HepG2 (cell line): ENCODE results near the gene AGAP3. TPM values are rescaled to one million over a fixed set of nuclear protein-coding genes. Genes with fewer than 3 reads are reported as not detected.

Experiments
- ARNT2 ChIP-seq: sonication (generic); formaldehyde crosslinking; IDR thresholded peaks from 2 replicates; pipeline ENCODE4 v1.8.0; 2022; ENCODE audit warnings: mild to moderate bottlenecking, low read depth, missing genetic modification reagents, moderate library complexity
- HHEX ChIP-seq: IDR thresholded peaks from 2 replicates; pipeline ENCODE4 v1.6.1; 2016; ENCODE audit warnings: control low read depth
- JDP2 ChIP-seq: sonication (generic); formaldehyde crosslinking; IDR thresholded peaks from 2 replicates; pipeline ENCODE4 v1.8.1; 2022; ENCODE audit warnings: missing genetic modification reagents, borderline replicate concordance
- MEIS1 ChIP-seq: sonication (generic); formaldehyde crosslinking; IDR thresholded peaks from 2 replicates; pipeline ENCODE4 v1.9.0; 2021; ENCODE audit warnings: mild to moderate bottlenecking, missing genetic modification reagents, moderate library complexity, borderline replicate concordance
- NCOA1 ChIP-seq: sonication (generic); formaldehyde crosslinking; IDR thresholded peaks from 2 replicates; pipeline ENCODE4 v1.9.0; 2021; ENCODE audit warnings: missing genetic modification reagents
- NFKB2 ChIP-seq: sonication (generic); formaldehyde crosslinking; IDR thresholded peaks from 2 replicates; pipeline ENCODE4 v1.4.0; 2020; ENCODE audit warnings: missing genetic modification reagents, borderline replicate concordance
- NKX3-1 ChIP-seq: sonication (generic); formaldehyde crosslinking; IDR thresholded peaks from 2 replicates; pipeline ENCODE4 v1.5.0; 2020; ENCODE audit warnings: missing genetic modification reagents
- NR2F6 ChIP-seq, 2 experiments: IDR thresholded peaks; 2 replicates each; pipeline ENCODE4 v1.6.1; 2016; ENCODE audit warnings: antibody characterized with exemption in 1 of 2, mild to moderate bottlenecking in 1 of 2
- RFXANK ChIP-seq: IDR thresholded peaks from 2 replicates; pipeline ENCODE4 v1.6.1; 2016
- SP1 ChIP-seq, 2 experiments: fragments of 450-650 bp in 1 of 2; sonication (generic) in 1 of 2; formaldehyde crosslinking in 1 of 2; IDR thresholded peaks; 2 replicates each; pipeline versions ENCODE4 v1.4.0 to v1.6.1; 2016 to 2020; ENCODE audit warnings: missing genetic modification reagents in 1 of 2
- ZNF263 ChIP-seq: sonication (generic); formaldehyde crosslinking; IDR thresholded peaks from 2 replicates; pipeline ENCODE4 v1.4.0; 2020; ENCODE audit warnings: missing genetic modification reagents
- ZNF652 ChIP-seq: IDR thresholded peaks from 2 replicates; pipeline ENCODE4 v1.6.1; 2016; ENCODE audit warnings: low read depth, borderline replicate concordance
- ZNF749 ChIP-seq: sonication (generic); formaldehyde crosslinking; IDR thresholded peaks from 2 replicates; pipeline ENCODE4 v1.8.0; 2022; ENCODE audit warnings: mild to moderate bottlenecking, missing genetic modification reagents, moderate library complexity, borderline replicate concordance
- ZNF790 ChIP-seq: sonication (generic); formaldehyde crosslinking; IDR thresholded peaks from 2 replicates; pipeline ENCODE4 v1.8.0; 2022; ENCODE audit warnings: missing genetic modification reagents, mild to moderate bottlenecking, borderline replicate concordance
- ZSCAN31 ChIP-seq: sonication (generic); formaldehyde crosslinking; IDR thresholded peaks from 2 replicates; pipeline ENCODE4 v1.5.0; 2020; ENCODE audit warnings: low read depth, mild to moderate bottlenecking, missing genetic modification reagents
- polyA plus RNA-seq, 8 experiments: library from polyadenylated mRNA; depleted of rRNA in 3 of 8; stranded (reverse) in 7 of 8; unstranded in 1 of 8; fragments of >200 nt; fragmentation: Illumina TruSeq in 4 of 8; extraction: Trizol in 4 of 8; gene quantifications; 2 replicates each; pipeline versions ENCODE4 v1.2.1 to v1.2.3, GENCODE V29; 2011 to 2016; ENCODE audit warnings: low read depth in 4 of 8, missing spikeins in 1 of 8, mixed read lengths in 1 of 8; ENCODE audit not compliant: insufficient read depth in 1 of 8
- total RNA-seq, 5 experiments: library from RNA; depleted of rRNA; stranded (reverse); fragments of >200 nt; fragmentation: Illumina TruSeq; extraction: Trizol; gene quantifications; 2 replicates each; pipeline ENCODE4 v1.2.3, GENCODE V29; 2016; ENCODE audit warnings: low read depth in 1 of 5
- TF ChIP-seq, protein P1 (sequence below): sonication (generic); formaldehyde crosslinking; IDR thresholded peaks from 2 replicates; pipeline ENCODE4 v1.5.0; 2020; ENCODE audit warnings: mild to moderate bottlenecking, missing genetic modification reagents
- TF ChIP-seq, protein P2 (sequence below): IDR thresholded peaks from 2 replicates; pipeline ENCODE4 v1.6.1; 2016; ENCODE audit warnings: missing compliant biosample characterization, missing genetic modification reagents, borderline replicate concordance
- TF ChIP-seq, protein P3 (sequence below): IDR thresholded peaks from 2 replicates; pipeline ENCODE4 v1.6.1; 2016; ENCODE audit warnings: missing genetic modification reagents, missing compliant biosample characterization
- TF ChIP-seq, protein P4 (sequence below): sonication (generic); formaldehyde crosslinking; IDR thresholded peaks from 2 replicates; pipeline ENCODE4 v1.5.0; 2020; ENCODE audit warnings: missing genetic modification reagents, mild to moderate bottlenecking, borderline replicate concordance
- TF ChIP-seq, protein P5 (sequence below): sonication (generic); formaldehyde crosslinking; IDR thresholded peaks from 2 replicates; pipeline ENCODE4 v1.8.1; 2023; ENCODE audit warnings: mild to moderate bottlenecking, missing genetic modification reagents
- TF ChIP-seq, protein P6 (sequence below): sonication (generic); formaldehyde crosslinking; IDR thresholded peaks from 2 replicates; pipeline ENCODE4 v1.5.0; 2020; ENCODE audit warnings: mild to moderate bottlenecking, missing genetic modification reagents

The AGAP3 gene
- total and polyA plus RNA-seq, 2 of the 13 experiments (the other 11 are each of a cell fraction or from before 2014, with no cell fraction given): 31.3 to 61.4 TPM

DNA sequence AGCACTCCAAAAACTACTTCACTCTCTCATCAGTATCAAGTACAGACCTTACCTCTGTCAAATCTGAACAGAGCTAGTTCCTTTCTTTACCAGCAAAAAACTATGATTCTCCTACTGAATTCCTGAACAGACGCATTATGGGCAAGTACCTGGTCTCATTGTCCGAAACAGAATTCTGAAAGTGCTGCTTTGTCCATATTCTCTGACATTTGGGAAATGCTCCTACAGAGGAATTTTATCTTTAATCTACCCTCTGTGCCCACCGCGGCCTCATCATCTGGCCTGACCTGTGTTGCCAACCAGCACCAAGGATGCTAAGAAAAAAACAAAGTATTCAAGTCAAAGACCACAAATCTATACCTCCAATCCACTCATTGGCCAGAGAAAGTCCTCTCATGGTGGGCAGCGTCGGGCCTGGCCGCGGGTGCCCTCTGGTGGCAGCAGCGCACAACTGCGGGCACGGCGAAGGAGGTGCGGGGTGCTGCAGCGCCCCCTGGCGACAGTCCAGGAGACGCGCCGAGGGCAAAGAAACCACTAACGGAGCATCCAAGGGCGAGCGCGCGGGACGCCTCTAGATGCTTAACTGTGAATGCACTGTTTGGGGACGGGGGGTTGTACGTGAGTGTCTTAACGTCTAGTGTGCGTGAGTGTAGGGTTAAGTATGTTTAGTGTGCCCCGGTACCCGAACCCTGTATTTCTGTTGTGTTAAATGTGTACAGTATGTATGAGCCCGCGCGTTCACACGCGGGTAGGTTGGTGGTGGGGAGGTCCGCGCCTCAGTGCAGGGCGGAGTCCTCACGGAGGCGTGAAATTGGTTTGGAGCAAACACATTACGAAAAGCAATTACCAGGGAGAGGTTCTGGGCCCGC is 86.2 kb downstream of the AGAP3 start (continued):
- TF ChIP-seq ZNF790 (CRISPR knock-in tag) (no peak), ZNF263 (0 out of 2 replicates have a peak, but pooled peaks have one; percentile 12), ZNF749 (CRISPR knock-in tag) (no peak), RFXANK (no peak), NR2F6 (IDR thresholded peaks at IDR 0.05) (no peak), NR2F6 (CRISPR knock-in tag; IDR thresholded peaks at IDR 0.05) (peak; percentile 32; the same call in 1 of the 2 replicates), NKX3-1 (CRISPR knock-in tag) (no peak), MEIS1 (CRISPR knock-in tag) (no peak), ZNF652 (CRISPR knock-in tag) (no peak), NFKB2 (CRISPR knock-in tag) (peak; percentile 61; the same call in 1 of the 2 replicates), JDP2 (no peak), SP1 (IDR thresholded peaks at IDR 0.05) (no peak), SP1 (CRISPR knock-in tag; IDR thresholded peaks at IDR 0.05) (0 out of 2 replicates have a peak, but pooled peaks have one; percentile 39), ARNT2 (no peak), NCOA1 (CRISPR knock-in tag) (no peak), HHEX (no peak), ZSCAN31 (no peak)
- TF ChIP-seq, protein P1, sequence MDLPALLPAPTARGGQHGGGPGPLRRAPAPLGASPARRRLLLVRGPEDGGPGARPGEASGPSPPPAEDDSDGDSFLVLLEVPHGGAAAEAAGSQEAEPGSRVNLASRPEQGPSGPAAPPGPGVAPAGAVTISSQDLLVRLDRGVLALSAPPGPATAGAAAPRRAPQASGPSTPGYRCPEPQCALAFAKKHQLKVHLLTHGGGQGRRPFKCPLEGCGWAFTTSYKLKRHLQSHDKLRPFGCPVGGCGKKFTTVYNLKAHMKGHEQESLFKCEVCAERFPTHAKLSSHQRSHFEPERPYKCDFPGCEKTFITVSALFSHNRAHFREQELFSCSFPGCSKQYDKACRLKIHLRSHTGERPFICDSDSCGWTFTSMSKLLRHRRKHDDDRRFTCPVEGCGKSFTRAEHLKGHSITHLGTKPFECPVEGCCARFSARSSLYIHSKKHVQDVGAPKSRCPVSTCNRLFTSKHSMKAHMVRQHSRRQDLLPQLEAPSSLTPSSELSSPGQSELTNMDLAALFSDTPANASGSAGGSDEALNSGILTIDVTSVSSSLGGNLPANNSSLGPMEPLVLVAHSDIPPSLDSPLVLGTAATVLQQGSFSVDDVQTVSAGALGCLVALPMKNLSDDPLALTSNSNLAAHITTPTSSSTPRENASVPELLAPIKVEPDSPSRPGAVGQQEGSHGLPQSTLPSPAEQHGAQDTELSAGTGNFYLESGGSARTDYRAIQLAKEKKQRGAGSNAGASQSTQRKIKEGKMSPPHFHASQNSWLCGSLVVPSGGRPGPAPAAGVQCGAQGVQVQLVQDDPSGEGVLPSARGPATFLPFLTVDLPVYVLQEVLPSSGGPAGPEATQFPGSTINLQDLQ (CRISPR knock-in tag): no peak
- TF ChIP-seq, protein P2, sequence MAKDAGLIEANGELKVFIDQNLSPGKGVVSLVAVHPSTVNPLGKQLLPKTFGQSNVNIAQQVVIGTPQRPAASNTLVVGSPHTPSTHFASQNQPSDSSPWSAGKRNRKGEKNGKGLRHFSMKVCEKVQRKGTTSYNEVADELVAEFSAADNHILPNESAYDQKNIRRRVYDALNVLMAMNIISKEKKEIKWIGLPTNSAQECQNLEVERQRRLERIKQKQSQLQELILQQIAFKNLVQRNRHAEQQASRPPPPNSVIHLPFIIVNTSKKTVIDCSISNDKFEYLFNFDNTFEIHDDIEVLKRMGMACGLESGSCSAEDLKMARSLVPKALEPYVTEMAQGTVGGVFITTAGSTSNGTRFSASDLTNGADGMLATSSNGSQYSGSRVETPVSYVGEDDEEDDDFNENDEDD: no peak
- TF ChIP-seq, protein P3, sequence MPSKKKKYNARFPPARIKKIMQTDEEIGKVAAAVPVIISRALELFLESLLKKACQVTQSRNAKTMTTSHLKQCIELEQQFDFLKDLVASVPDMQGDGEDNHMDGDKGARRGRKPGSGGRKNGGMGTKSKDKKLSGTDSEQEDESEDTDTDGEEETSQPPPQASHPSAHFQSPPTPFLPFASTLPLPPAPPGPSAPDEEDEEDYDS: peak; percentile 52; the same call in 1 of the 2 replicates
- TF ChIP-seq, protein P4, sequence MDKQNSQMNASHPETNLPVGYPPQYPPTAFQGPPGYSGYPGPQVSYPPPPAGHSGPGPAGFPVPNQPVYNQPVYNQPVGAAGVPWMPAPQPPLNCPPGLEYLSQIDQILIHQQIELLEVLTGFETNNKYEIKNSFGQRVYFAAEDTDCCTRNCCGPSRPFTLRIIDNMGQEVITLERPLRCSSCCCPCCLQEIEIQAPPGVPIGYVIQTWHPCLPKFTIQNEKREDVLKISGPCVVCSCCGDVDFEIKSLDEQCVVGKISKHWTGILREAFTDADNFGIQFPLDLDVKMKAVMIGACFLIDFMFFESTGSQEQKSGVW (CRISPR knock-in tag): no peak
- TF ChIP-seq, protein P5, sequence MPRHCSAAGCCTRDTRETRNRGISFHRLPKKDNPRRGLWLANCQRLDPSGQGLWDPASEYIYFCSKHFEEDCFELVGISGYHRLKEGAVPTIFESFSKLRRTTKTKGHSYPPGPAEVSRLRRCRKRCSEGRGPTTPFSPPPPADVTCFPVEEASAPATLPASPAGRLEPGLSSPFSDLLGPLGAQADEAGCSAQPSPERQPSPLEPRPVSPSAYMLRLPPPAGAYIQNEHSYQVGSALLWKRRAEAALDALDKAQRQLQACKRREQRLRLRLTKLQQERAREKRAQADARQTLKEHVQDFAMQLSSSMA (CRISPR knock-in tag): no peak
- TF ChIP-seq, protein P6, sequence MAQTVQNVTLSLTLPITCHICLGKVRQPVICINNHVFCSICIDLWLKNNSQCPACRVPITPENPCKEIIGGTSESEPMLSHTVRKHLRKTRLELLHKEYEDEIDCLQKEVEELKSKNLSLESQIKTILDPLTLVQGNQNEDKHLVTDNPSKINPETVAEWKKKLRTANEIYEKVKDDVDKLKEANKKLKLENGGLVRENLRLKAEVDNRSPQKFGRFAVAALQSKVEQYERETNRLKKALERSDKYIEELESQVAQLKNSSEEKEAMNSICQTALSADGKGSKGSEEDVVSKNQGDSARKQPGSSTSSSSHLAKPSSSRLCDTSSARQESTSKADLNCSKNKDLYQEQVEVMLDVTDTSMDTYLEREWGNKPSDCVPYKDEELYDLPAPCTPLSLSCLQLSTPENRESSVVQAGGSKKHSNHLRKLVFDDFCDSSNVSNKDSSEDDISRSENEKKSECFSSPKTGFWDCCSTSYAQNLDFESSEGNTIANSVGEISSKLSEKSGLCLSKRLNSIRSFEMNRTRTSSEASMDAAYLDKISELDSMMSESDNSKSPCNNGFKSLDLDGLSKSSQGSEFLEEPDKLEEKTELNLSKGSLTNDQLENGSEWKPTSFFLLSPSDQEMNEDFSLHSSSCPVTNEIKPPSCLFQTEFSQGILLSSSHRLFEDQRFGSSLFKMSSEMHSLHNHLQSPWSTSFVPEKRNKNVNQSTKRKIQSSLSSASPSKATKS (CRISPR knock-in tag): no peak
